Esophagus mucosa (tissue), 1 donor: ENCODE results near the gene ULBP1. TPM values are rescaled to one million over a fixed set of nuclear protein-coding genes. Genes with fewer than 3 reads are reported as not detected.
"Not testable (repeated sequence)": the region's sequence is repeated elsewhere in the genome, so short reads cannot be mapped to it uniquely, and the experiment has no call there.

Experiments used
- ATAC-seq: fragments of 200-7000 bp; cut with Tn5 transposase; one replicate; pipeline ENCODE4 v1.9.1; 2020
- total RNA-seq: library from RNA; stranded (reverse); gene quantifications from one replicate; pipeline ENCODE4 v1.2.4, GENCODE V29; 2023
- donor health status: DM: yes; HTN: yes; CAD: no.

ULBP1 gene
- total RNA-seq, 1 donor from 2014 or later: 1.2 TPM

DNA sequence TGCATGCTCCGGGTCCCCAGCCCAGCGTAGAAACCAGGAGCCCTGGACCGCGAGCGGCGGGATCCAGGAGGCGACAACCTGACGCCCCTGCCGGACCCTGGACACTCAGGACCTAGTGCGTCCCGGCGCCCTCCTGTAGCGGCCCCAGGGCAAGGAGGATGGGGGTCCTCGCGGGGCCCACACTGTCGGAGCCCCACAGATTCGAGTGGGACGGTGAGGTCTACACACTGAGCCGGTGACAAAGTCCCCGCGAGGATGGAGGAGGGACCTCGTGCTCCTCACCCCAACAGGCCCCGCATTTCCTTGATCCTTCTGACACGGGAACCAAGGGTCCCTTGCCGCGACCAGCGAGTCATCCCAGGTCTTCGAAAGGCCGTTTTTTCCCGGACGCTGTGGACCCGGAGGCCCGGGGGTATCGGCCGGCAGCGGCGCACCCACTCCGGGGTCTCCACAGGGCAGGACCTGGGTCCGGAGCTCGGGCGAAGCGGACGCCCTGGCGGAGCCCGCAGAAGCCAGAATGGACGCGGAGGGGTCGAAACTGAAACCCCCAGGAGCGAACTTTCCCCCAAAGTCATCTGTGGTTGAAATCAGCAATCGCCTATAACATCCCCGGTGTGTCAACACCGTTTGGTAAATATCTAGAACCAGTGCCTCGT lies 9.3 kb upstream of the ULBP1 start:
- ATAC-seq: peak; percentile 15

DNA sequence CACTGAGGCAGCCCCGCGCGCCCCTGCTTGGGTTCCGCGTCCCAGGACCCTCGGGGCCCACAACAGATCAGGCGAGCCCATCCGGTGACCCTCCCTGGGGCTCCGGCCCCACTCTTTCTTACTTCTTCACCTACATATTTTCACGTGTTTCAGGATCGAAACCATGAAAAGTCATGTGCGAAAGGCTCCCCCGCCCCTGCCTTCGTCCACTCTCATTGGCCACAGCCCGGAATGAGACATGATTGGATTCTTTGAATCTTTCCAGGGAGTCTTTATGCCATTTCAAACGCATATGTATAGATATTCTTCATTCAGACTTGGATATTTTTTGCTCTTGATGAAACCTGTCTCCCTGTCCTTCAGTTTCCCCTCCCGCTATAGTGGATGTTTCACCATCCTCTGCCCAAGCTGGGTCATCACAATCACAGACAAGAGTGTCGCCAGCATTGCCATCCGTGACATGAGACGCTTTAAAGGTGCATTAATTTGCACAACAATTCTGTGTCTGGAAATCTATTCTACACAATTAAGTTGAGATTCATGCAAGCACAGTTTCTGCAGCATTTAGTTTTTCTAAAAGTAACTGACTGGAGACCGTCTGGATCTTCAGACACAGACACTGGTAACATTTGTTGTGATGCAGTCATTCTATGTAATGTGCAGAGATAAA lies 8.6 kb upstream of the ULBP1 start:
- ATAC-seq: not testable (repeated sequence)

DNA sequence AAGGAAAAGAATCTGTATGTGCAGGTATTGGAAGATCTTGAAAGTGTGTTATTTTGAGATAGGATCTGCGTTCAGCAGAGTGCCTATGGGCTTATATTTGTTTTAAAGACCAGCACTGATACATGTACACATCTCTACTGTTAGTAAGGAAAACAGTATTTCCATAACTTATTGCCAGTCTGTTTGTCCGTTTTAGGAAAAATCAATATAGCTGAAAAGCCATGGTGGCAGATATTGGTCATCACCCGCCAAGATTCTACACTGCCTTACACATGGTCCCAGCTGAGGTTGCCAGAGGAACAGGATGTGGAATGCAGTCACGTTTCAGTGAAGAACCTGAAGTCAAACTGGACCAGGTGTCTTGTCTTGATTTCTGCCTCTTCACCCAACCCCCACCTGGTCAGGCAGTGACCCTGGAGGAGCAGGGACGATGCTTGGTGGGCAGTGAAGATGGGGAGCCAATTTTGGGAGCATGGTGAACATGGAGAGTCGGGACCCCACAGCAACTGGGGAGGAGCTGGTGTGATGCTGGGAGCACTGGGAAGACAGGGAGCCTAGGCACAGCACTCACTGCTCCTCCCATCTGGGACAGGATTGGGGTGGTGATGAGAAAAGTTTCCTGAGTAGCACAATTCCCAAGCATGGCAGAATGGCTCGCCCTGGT lies 8.0 kb upstream of the ULBP1 start:
- ATAC-seq: not testable (repeated sequence)

DNA sequence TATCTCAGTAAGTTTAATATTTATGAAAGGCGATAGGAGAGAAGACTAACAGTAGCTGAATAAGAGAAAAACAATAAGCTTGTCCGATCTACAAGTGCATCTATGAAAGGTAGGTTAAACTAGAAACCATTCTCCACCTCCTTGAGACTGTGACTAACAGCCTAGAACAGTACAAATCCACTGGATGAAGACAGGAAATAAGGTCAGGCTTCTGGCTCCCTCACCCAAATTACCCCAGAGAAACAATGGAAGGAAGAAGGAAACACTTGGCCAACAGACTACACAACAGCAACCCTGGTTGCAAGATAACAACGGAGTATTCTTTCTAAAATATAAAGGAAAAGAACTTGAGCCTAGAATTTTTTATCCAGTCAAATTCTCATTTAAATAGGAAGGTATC lies 5.6 kb upstream of the ULBP1 start:
- not testable (repeated sequence) for ATAC-seq

DNA sequence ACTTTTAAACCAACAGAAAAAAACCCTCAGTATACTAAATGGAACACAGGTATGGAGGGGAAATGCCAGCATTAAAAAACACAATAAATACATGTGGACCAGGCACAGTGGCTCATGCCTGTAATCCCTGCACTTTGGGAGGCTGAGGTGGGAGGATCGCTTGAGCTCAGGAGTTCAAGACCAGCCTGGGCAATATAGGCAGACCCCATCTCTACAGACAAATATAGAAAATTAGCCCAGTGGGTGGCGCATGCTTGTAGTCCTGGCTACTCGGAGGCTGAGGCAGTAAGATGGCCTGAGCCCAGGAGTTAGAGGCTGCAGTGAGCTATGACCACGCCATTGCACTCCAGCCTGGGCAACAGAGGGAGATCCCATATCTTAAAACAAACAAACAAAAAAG lies 3.9 kb upstream of the ULBP1 start:
- ATAC-seq: not testable (repeated sequence)

DNA sequence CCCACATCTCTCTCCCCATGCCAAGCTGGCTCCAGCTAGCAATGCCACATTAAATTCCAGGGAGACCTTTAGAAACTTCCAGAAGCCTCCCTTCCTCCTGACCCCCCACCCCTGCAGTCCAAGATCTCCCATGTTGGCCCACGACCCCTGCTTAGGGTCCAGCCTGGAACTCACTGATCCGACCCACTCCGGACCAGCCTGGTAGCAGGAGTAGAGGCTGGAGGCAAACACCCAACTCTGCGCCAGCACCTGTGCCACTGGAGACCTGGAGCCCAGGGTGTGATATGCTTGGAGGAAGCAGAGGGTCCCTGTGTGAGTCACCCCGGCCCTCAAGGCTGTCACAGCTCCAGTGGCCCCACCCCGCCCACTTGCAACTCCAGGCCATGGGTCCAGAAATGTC lies 3.3 kb upstream of the ULBP1 start:
- ATAC-seq: no peak

DNA sequence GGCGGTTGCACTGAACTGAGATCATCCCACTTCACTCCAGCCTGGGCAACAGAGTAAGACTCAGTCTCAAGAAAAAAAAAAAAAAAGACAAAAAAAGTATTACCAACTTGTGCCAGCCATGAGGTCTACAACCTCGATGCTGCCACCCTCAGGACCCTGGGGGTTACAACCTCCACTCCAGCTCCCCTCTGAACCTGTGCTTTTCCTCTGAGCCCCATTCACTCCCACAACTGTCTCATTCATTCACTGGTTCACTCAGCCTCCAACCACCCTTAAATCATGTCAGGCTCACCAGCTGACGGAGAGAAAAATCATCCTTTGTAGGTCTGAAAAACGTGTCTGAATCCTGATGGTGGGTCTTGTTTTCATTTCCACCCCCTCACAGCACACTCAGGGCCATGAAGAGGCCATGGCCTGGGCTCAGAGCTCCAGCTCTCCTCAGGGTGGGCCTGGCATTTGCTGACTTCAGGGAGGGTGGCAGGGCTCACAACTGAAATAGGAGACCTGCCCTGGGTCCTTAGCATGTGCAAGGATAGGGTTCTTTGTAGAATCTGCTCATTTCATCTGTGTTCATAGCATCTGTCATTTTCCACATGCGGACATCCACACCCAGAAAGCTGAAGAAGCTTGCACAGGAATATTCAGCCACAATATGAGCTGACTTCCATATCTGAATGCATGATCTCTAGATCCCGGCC lies 1.9 kb upstream of the ULBP1 start:
- ATAC-seq: no peak

DNA sequence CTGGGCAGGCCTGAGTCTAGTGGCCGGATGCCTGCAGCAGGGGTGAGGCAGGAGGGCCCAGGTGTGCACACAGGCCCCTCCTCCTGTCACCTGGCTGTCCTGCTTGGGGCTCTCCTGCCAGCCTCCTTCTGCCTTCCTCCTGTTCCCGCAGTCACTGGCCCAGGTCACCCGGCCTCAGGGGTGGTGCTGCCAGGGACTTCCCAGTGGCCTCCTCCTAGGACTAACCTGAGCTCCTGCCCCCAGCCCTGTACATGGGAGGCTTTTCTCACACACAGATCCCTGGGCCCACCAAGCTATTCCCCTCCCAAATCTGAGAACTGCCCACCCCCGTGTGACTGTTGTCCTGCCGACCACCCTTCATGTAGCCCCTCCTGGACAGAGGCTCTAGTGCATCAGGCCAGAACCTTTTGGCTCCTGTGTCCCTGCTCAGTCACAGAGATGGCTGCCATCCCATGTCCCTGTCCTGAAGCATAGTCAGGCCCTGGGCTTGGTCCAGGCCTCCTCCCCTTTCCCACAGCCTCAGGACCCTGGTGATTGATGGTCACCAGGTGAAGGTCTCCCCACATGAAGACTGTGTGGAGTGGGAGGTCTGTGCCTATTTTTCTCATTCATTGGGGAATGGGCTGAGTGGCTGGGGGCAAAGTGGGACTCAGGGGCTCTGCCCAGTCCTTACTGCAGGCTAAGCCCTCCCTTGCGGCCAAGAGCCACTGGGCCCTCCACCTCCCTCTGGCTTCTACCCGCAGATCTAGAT lies 1.1 kb upstream of the ULBP1 start:
- ATAC-seq: no peak

DNA sequence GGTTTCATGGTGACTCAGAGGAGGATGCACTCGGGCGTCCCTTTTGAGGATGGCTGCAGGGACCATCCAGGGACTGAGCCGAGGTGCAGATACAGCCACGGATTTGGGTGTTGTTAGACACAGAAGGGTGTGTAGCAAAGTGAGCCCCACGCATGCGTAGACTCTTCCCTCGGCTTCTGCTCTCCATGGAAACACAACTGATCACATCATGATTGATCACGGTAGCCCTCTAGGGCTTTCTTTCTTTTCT lies 606 bp upstream of the ULBP1 start:
- peak; percentile 58 for ATAC-seq

DNA sequence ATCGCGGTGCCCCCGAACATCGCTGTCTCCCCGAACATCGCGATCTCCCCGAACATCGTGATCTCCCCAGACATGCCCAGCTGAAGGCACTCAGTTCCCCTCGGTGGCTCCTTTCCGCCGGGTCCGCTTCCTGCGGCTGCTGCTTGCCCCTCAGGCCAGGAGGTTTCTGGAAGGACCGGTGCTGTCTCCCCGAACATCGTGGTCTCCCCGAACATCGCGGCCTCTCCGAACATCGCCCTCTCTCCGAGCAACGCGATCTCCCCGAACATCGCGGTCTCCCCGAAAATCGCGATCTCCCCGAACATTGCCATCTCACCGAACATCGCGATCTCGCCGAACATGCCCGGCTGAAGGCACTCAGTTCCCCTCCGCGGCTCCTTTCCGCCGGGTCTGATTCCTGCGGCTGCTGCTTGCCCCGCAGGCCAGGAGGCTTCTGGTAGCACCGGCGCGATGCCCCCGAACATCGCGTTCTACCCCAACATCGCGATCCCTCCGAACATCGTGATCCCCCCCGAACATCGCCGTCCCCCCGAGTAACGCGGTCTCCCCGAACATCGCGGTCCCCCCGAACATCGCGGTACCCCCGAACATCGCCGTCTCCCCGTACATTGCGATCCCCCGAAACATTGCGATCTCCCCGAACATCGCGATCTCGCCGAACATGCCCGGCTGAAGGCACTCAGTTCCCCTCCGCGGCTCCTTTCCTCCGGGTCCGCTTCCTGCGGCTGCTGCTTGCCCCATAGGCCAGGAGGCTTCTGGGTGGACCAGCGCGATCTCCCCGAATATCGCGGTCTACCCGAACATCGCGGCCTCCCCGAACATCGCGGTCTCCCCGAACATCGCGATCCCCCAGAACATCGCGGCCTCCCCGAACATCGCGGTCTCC lies 808 bp downstream of the ULBP1 start:
- ATAC-seq: no peak

DNA sequence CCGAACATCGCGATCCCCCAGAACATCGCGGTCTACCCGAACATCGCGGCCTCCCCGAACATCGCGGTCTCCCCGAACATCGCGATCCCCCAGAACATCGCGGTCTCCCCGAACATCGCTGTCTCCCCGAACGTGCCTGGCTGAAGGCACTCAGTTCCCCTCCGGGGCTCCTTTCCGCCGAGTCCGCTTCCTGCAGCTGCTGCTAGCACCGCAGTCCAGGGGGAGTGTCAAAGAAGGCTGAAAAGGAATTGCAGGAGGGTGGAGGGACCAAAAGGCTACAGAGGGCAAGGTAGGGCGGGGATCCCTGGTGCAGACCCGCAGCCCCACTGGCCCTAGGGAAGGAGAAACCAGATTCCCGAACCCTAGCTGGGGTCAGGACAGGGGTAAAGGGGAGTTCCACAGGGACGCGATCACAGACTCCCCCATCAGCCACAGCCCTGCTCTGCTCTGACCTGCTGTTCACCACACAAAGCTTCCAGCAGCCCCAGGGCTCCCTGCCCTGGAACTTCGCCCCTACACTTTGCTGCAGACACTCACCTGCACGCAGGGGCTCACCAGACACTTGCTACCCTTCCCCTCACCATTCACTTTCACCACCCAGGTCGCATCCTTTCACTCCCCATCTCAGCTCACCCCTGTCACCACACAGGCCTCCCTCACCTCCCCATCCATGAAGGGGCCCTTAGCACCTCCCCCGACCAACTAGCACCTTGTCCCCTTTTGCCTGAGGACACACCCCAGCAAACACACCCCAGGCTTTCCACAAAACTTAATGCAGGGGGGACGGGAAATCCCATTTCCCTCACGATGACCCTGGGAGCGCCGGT lies 1.7 kb downstream of the ULBP1 start:
- no peak for ATAC-seq

DNA sequence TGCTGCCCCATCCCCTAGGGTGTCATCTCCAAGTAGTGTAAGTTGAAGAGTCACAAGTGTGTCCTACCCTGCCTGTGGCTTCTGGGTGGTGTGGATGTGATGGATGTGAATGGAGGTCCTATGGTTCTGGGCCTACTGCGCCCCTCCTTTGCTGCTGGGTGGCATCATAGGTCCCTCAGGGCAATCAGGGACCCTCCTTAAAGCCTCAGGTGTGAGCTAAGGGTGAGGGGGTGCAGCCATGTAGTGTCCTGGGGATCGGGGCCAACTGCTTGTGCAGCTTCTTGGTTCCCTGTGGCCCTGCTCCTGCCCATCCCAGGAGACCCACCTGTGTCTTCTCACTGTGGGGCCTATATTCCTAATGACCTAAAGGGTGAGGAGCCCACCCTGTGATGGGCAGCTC lies 2.6 kb downstream of the ULBP1 start:
- ATAC-seq: not testable (repeated sequence)

DNA sequence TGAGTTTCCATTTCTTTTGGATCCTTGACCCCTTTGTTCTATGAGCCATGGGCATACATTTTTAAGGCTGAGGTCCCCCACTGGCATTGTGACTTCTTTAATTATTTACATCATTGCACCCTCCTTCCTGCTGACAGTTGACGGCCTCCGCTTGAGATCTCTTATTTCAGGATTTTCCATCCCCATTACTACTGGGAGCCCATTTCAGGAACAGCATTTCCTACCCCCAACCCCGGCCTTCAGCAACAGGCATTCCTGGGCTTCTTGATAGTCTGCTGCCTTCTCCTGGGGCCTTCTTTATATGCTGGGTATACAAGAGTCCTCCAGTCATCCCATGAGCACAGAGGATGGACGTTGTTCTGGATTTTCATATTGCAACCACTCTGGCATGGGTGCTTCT lies 3.8 kb downstream of the ULBP1 start:
- ATAC-seq: no peak

DNA sequence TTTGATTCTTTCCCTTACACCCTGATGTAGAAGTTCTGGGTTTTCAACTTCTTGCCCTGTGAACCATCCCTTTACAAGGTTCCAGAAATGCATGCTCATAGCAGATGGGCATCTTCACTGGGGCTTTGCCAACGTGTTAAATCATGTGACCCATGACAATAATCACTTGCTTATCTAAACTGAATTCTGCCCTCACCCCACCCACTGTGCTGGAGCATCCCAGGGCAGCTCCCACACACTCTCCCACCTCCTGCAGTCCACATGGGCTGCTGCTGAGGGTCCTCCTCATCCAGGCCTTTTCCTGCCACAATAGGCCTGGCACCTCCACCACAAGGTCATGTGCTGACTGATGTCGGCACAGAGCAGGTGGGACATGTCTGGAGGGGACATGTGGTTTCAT lies 4.3 kb downstream of the ULBP1 start:
- not testable (repeated sequence) for ATAC-seq

DNA sequence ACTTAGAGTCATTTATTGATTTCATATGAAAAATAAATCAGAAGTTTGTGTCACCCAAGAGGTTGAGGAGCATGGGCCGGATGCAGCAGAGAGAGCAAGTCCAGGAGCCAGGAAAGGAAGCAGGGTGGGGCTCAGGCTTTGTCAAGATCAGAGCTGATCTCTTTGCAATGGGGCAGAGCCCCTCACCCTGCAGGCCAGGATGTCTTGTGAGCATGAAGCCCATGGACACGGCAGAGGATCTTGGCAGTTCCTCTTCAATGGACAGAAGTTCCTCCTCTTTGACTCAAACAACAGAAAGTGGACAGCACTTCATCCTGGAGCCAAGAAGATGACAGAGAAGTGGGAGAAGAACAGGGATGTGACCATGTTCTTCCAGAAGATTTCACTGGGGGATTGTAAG lies 5.2 kb downstream of the ULBP1 start:
- not testable (repeated sequence) for ATAC-seq

DNA sequence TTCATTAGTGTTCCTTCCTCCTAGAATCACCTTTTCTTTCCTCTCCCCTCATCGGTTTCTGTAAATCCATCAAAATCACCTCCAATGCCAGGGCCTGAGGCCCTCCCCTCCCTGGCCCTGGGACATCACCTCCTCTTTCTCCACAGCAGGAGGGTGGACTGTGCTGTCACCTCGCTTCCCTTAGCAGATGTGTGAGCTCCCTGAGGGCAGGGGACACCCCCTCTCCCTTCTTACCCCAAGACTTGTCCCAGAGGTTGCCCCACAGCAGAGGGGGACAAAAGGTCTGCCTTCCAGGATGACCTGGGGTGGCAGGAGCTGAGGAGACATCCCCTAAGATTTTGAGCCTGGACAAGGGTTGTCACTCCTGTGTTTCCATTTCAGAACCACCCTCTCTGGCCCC lies 5.9 kb downstream of the ULBP1 start:
- ATAC-seq: no peak

DNA sequence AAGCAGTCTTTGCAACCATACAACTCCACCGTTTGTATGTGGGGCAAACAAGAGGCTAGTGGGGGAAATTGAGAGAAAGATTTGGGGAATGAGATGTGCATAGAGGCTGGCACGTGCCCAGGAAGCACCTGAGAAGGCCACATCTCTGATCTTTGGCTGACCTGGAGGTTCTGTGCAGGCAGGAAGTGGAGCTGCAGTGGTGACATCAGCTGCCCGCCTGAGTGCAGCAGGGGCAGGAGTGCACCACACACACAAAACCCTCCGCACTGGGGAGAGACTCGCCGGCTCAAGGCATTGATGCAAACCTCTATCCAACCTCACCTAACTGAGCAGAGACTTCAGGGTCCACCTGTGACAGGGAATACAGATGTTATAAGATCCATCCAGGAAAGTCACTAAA lies 10.7 kb downstream of the ULBP1 start:
- ATAC-seq: not testable (repeated sequence)

DNA sequence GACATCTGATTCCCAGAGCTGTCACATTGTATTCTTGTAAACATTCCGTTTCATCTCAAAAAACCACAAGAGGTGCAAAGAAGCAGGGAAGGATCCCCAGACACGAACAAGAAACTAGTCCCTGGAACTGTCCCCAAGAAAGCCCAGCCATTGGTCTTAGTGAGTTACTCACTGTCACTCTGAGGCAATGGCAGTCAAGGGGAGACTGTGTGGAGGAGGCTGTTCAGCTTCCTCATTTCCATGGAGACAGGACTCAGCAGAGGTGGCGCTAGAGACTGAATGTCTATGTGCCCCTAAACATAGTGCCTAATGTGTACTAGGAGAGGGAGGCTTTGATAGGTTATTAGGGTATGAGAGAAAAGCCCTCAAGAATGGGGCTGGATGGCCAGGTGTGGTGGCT lies 11.1 kb downstream of the ULBP1 start:
- ATAC-seq: no peak

DNA sequence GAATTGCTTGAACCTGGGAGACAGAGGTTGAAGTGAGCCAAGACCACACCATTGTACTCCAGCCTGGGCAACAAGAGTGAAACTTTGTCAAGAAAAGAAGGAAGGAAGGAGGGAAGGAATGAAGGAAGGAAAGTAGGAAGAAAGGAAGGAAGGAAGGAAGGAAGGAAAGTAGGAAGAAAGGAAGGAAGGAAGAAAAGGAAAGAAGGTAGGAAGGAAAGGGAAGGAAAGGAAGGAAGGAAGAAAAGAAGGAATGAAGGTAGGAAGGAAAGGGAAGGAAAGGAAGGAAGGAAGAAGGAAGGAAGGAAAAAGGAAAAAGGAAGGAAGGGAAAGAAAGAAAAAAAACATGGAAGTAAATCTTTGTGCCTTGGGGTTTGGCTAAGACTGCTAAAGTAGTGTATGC lies 11.7 kb downstream of the ULBP1 start:
- ATAC-seq: no peak

DNA sequence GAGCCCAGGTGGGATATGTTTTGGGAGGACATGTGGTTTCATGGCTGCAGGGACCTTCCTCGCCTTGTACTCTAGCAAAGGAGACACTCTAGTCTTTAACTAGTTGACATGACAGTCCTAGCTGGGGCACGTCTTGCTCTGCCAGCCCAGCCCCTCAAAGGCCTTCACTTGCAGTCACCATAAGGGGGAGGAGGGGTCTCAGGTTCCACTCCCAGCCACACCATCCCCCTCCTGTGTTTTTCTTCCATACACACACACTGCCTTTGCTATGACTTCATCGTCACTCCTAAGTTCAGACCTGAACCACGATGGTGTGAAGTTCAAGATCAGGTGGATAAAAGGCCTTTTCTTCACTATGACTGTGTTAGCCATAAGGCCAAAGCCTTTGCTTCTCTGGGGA lies 13.5 kb downstream of the ULBP1 start:
- ATAC-seq: no peak

DNA sequence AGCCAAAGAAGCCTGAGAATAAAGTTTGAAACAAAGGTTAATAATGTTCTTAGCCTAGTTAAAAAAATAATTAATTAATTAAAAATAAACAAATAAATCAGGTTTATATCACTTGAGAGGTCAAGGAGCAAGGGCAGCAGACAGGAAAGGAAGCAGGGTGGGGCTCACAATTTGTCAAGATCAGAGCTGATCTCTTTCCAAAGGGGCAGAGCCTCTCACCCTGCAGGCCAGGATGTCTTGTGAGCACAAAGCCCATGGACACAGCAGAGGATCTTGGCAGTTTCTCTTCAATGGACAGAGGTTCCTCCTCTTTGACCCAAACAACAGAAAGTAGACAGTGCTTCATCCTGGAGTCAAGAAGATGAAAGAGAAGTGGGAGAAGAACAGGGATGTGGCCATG lies 14.9 kb downstream of the ULBP1 start:
- ATAC-seq: no peak
